Fibroblast of villous mesenchyme (primary cell): ENCODE results near the gene CACNA1G. TPM values are rescaled to one million over a fixed set of nuclear protein-coding genes. Genes with fewer than 3 reads are reported as not detected.

Source experiments
- DNase-seq: peaks from one replicate; pipeline ENCODE4 v3.0.0-alpha.2; 2010; ENCODE audit warnings: low read depth
- H3K4me3 ChIP-seq: 2 replicates; pipeline ENCODE4 v1.5.1; 2011; ENCODE audit warnings: low read depth, mild to moderate bottlenecking, low read length
- CTCF ChIP-seq: IDR thresholded peaks from 2 replicates; pipeline ENCODE4 v1.5.1; 2012; ENCODE audit warnings: low read depth, mild to moderate bottlenecking, low read length; ENCODE audit not compliant: insufficient read depth
- total RNA-seq: library from RNA; depleted of rRNA; stranded (reverse); fragments of >200 nt; gene quantifications from 2 replicates; pipeline ENCODE4 v1.2.3, GENCODE V29; 2012

Gene CACNA1G
- total RNA-seq, 1 donor: 0.43 TPM

GRCh38 chr17:50541402-50541715, 19.2 kb upstream of the CACNA1G start:
- DNase-seq: no peak
- peak overlapping the region; percentile 61 for H3K4me3 ChIP-seq
- TF ChIP-seq CTCF: no peak

DNA sequence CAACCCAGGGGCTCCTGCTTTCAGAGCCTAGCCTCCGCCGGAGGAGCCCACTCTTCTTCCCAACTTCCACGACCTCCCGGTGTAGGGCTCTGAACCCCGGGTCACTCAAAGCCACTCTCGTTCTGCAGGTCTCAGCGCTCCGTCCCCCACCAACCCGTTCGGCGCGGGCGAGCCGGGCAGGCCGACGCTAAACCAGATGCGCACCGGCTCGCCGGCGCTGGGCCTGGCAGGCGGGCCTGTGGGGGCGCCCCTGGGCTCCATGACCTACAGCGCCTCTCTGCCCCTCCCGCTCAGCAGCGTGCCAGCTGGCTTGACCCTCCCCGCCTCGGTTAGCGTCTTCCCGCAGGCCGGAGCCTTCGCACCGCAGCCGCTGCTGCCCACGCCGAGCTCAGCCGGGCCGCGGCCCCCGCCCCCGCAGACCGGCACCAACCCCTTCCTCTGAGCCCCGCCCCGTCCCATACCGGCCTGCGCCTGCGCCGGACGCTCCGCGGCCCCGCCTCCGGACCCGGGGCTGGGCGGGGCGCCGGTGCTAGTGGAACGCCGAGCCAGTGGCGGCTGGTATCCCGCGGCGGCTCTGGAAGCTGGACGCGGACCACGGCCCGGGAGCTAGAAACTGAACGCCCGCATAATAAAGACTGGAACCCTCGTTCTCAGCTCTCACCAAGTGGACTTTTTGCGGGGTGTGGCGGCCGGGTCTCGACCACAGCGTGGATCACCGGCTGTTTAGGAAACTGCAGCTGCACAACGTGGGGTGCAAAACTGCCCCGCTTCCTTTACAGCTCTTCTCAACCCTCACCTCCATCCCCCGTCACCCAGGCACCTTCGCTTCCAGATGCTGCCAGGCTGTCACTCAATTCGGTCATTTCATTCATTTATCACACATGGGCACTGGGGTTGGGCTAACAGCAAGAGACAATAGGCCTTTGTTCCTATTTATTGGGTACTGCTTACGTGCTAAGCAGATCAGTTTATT, 18.5 kb upstream of the CACNA1G start:
- H3K4me3 ChIP-seq: peak overlapping the region; percentile 61
- DNase-seq: peak; percentile 77
- peak; percentile 18 for TF ChIP-seq CTCF

- no peak for DNase-seq
- peak overlapping the region; percentile 61 for H3K4me3 ChIP-seq
- TF ChIP-seq CTCF: no peak
Observed at GRCh38 chr17:50542795-50543774, 17.4 kb upstream of the CACNA1G start.

- no peak overlapping the region for H3K4me3 ChIP-seq
- no peak for TF ChIP-seq CTCF
- no peak for DNase-seq
Observed at GRCh38 chr17:50544516-50544915, 16.0 kb upstream of the CACNA1G start.

DNA sequence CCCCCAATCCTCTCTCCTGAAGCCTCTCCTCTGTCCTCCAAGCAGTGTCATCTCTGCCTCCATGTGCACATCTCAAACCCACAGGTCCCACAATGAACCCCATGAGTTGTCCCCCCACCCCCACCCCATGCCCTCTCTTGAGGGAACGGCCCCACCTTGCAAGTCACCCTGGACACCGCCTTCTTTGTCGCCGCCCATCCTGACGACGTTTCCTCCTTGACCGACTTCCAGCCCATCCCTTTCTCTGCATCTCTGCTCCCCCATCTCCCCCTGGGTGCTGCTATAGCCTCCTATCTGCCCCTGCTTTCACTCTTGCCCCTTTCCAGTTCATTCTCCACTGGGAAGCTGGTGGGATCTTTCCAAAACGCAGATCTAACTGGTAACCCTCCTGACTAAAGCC, 15.2 kb upstream of the CACNA1G start:
- H3K4me3 ChIP-seq: no peak overlapping the region
- no peak for TF ChIP-seq CTCF
- no peak for DNase-seq

- DNase-seq: no peak
- no peak overlapping the region for H3K4me3 ChIP-seq
- TF ChIP-seq CTCF: no peak
Observed at GRCh38 chr17:50546701-50547034, 13.8 kb upstream of the CACNA1G start.
